Retinal pigment epithelial cell (primary cell): Measurements from ENCODE around the gene MCM3.

Experiments used
- DNase-seq: peaks from one replicate; pipeline ENCODE4 v3.0.0-alpha.2; 2010; ENCODE audit warnings: low read depth
- H3K4me3 ChIP-seq: 2 replicates; pipeline ENCODE4 v1.5.1; 2011; ENCODE audit warnings: mild to moderate bottlenecking, low read length, control low read depth, moderate library complexity
- CTCF ChIP-seq: conservative IDR thresholded peaks from 2 replicates; pipeline ENCODE4 v1.5.1; 2011; ENCODE audit warnings: low read depth, low read length, control low read depth, inconsistent platforms

The MCM3 gene

GRCh38 chr6:52304983-52305390 lies 20.4 kb upstream of the MCM3 start:
- no peak overlapping the region for H3K4me3 ChIP-seq
- no peak for TF ChIP-seq CTCF
- no peak for DNase-seq

- TF ChIP-seq CTCF, result no peak
- no peak for DNase-seq
These were observed 18.6 kb upstream of the MCM3 start for GRCh38 chr6:52303178-52303577.

GRCh38 chr6:52301326-52301725 lies 16.8 kb upstream of the MCM3 start:
- H3K4me3 ChIP-seq, result no peak overlapping the region
- no peak for TF ChIP-seq CTCF
- no peak for DNase-seq

More at GRCh38 chr6:52303178-52303577, 18.6 kb upstream of the MCM3 start:
- H3K4me3 ChIP-seq, result no peak overlapping the region

GRCh38 chr6:52300489-52300931 lies 16.0 kb upstream of the MCM3 start:
- TF ChIP-seq CTCF, result no peak
- DNase-seq, result peak; percentile 2
- no peak overlapping the region for H3K4me3 ChIP-seq

- no peak for TF ChIP-seq CTCF
- no peak for DNase-seq
- no peak overlapping the region for H3K4me3 ChIP-seq
These were observed 15.1 kb upstream of the MCM3 start for GRCh38 chr6:52299653-52300052.

GRCh38 chr6:52297433-52297832 lies 12.9 kb upstream of the MCM3 start:
- H3K4me3 ChIP-seq, result no peak overlapping the region
- no peak for TF ChIP-seq CTCF
- no peak for DNase-seq

GRCh38 chr6:52293067-52293466 lies 8.5 kb upstream of the MCM3 start:
- no peak for DNase-seq
- H3K4me3 ChIP-seq, result no peak overlapping the region
- no peak for TF ChIP-seq CTCF
